HCT116 (cell line): Measurements from ENCODE around the gene AMZ1. TPM values are rescaled to one million over a fixed set of nuclear protein-coding genes. Genes with fewer than 3 reads are reported as not detected.
A peak's percentile ranks its signal among the peaks of the same experiment; 100 is the strongest.

ENCODE experiments used
- ATAC-seq: fragments of 200-7000 bp; cut with Tn5 transposase; 2 replicates; pipeline ENCODE4 v1.9.1; 2020; ENCODE audit warnings: mild to moderate bottlenecking, moderate library complexity
- BruUV-seq: library from RNA; stranded (reverse); fragments of 400-500 nt; replicated peaks from 2 replicates; lab custom pipeline; 2021; lab: Mats Ljungman, UMichigan
- CTCF ChIA-PET: fragments of 300-600 bp; sonication (Branson Sonifier 250); formaldehyde crosslinking; loops from one replicate; lab custom pipeline; 2021; ENCODE audit warnings: antibody characterized with exemption; lab: Charles Lee
- POLR2A ChIA-PET: fragments of 300-600, 350-600 bp; sonication (Branson Sonifier 250); formaldehyde crosslinking; loops from one replicate; lab custom pipeline; 2021; ENCODE audit warnings: antibody characterized with exemption; lab: Charles Lee
- RAD21 ChIA-PET, 2 experiments: fragments of 300-600 bp; sonication (Branson Sonifier 250); formaldehyde crosslinking; loops; one replicate each; lab custom pipeline; 2023; ENCODE audit warnings: low total read pairs in 2 of 2; ENCODE audit not compliant: uncharacterized antibody in 2 of 2, unreplicated experiment in 2 of 2, low non-redundant PET in 1 of 2; lab: Charles Lee
- DNase-seq: peaks from one replicate; pipeline ENCODE4 v3.0.0-alpha.2; 2010; ENCODE audit warnings: low read depth, low spot score
- H2AFZ ChIP-seq: fragments of 200-600 bp; shearing (Covaris generic), sonication (generic); 2 replicates; pipeline ENCODE4 v1.6.1; 2017; ENCODE audit warnings: low read depth, mixed run types, mixed read lengths, antibody characterized with exemption, low read length; ENCODE audit not compliant: poor library complexity, severe bottlenecking
- H3K27ac ChIP-seq: 2 replicates; pipeline ENCODE4 v1.5.1; 2012; ENCODE audit warnings: low read depth, low read length
- H3K27me3 ChIP-seq: fragments of 200-600 bp; sonication (generic); 2 replicates; pipeline ENCODE4 v1.6.1; 2016; ENCODE audit warnings: mixed run types, low read length, mixed read lengths; ENCODE audit not compliant: insufficient read depth
- H3K36me3 ChIP-seq, 2 experiments: fragments of 200-500 bp in 1 of 2; fragments of 200-600 bp in 1 of 2; sonication (Bioruptor generic) in 1 of 2; sonication (generic) in 1 of 2; 2 replicates each; pipeline versions ENCODE4 v1.5.1 to v1.6.1; 2014 to 2016; ENCODE audit warnings: low read length in 2 of 2, inconsistent platforms in 1 of 2, mixed read lengths in 1 of 2, mixed run types in 1 of 2; ENCODE audit not compliant: insufficient read depth in 2 of 2, control insufficient read depth in 1 of 2
- H3K4me1 ChIP-seq, 2 experiments: fragments of 200-600 bp in 1 of 2; sonication (generic) in 1 of 2; 2 replicates each; pipeline versions ENCODE4 v1.5.1 to v1.6.1; 2012 to 2017; ENCODE audit warnings: low read length in 2 of 2, inconsistent platforms in 1 of 2, mild to moderate bottlenecking in 1 of 2, mixed read lengths in 1 of 2, mixed run types in 1 of 2, moderate library complexity in 1 of 2; ENCODE audit not compliant: insufficient read depth in 2 of 2, control insufficient read depth in 1 of 2
- H3K4me2 ChIP-seq: fragments of 200-600 bp; sonication (generic); 2 replicates; pipeline ENCODE4 v1.6.1; 2017; ENCODE audit warnings: mixed run types, low read length, mixed read lengths
- H3K4me3 ChIP-seq, 2 experiments: fragments of 200-600 bp in 1 of 2; sonication (generic) in 1 of 2; replicated peaks in 1 of 2; 2 replicates each; pipeline ENCODE4 v1.5.1; 2011 to 2016; ENCODE audit warnings: low read length in 2 of 2, control low read depth in 1 of 2, low read depth in 1 of 2, mild to moderate bottlenecking in 1 of 2, mixed read lengths in 1 of 2, mixed run types in 1 of 2
- H3K79me2 ChIP-seq: fragments of 200-600 bp; sonication (generic); 2 replicates; pipeline ENCODE4 v1.6.1; 2017; ENCODE audit warnings: mild to moderate bottlenecking, mixed run types, low read length, moderate library complexity, mixed read lengths; ENCODE audit not compliant: insufficient read depth
- H3K9ac ChIP-seq: fragments of 200-600 bp; sonication (generic); 2 replicates; pipeline ENCODE4 v1.6.1; 2016; ENCODE audit warnings: low read length, mixed read lengths
- H3K9me2 ChIP-seq: fragments of 200-600 bp; sonication (generic), shearing (Covaris generic); 2 replicates; pipeline ENCODE4 v1.6.1; 2017; ENCODE audit warnings: mixed run types, mild to moderate bottlenecking, moderate library complexity; ENCODE audit not compliant: insufficient read depth
- H3K9me3 ChIP-seq, 2 experiments: fragments of 200-500 bp in 1 of 2; fragments of 200-600 bp in 1 of 2; sonication (Bioruptor generic) in 1 of 2; sonication (generic) in 1 of 2; 2 replicates each; pipeline ENCODE4 v1.6.1; 2014 to 2017; ENCODE audit warnings: low read length in 2 of 2, mixed read lengths in 2 of 2, inconsistent platforms in 1 of 2, low read depth in 1 of 2, mild to moderate bottlenecking in 1 of 2, mixed run types in 1 of 2, moderate library complexity in 1 of 2; ENCODE audit not compliant: control insufficient read depth in 1 of 2, insufficient read depth in 1 of 2
- H4K20me1 ChIP-seq: fragments of 200-600 bp; sonication (generic), shearing (Covaris generic); 2 replicates; pipeline ENCODE4 v1.6.1; 2017; ENCODE audit warnings: mixed run types, mild to moderate bottlenecking, moderate library complexity; ENCODE audit not compliant: insufficient read depth
- CBX3 ChIP-seq: IDR thresholded peaks from 2 replicates; pipeline ENCODE4 v1.6.1; 2012; ENCODE audit warnings: low read depth
- EGR1 ChIP-seq: IDR thresholded peaks from 2 replicates; pipeline ENCODE4 v1.6.1; 2012; ENCODE audit warnings: low read depth
- ELF1 ChIP-seq: IDR thresholded peaks from 2 replicates; pipeline ENCODE4 v1.6.1; 2012; ENCODE audit warnings: low read depth, borderline replicate concordance
- EZH2 ChIP-seq: fragments of 200-600 bp; sonication (generic); IDR thresholded peaks from 2 replicates; pipeline ENCODE4 v1.6.1; 2017; ENCODE audit warnings: antibody characterized with exemption, mixed run types
- FOSL1 ChIP-seq: IDR thresholded peaks from 2 replicates; pipeline ENCODE4 v1.6.1; 2012; ENCODE audit warnings: low read depth
- JUND ChIP-seq: IDR thresholded peaks from 2 replicates; pipeline ENCODE4 v1.6.1; 2012
- POLR2AphosphoS5 ChIP-seq: IDR thresholded peaks from 2 replicates; pipeline ENCODE4 v1.6.1; 2011; ENCODE audit warnings: mild to moderate bottlenecking, low read depth, low read length, moderate library complexity
- ZNF274 ChIP-seq: fragments of 200-500 bp; sonication (Bioruptor generic); IDR thresholded peaks from 2 replicates; pipeline ENCODE4 v1.6.1; 2014; ENCODE audit warnings: mild to moderate bottlenecking, low read depth, low read length, inconsistent platforms
- intact Hi-C: fragments of 100-400 bp; cut with micrococcal nuclease; formaldehyde crosslinking; loops from 2 replicates; pipeline ENCODE4 v1.10.0; 2022
- total RNA-seq: library from RNA; stranded (reverse); gene quantifications from one replicate; pipeline ENCODE4 v1.2.1, GENCODE V29; 2021; ENCODE audit not compliant: unreplicated experiment

Gene AMZ1
- total RNA-seq, 1 experiment from 2014 or later: not detected

DNA sequence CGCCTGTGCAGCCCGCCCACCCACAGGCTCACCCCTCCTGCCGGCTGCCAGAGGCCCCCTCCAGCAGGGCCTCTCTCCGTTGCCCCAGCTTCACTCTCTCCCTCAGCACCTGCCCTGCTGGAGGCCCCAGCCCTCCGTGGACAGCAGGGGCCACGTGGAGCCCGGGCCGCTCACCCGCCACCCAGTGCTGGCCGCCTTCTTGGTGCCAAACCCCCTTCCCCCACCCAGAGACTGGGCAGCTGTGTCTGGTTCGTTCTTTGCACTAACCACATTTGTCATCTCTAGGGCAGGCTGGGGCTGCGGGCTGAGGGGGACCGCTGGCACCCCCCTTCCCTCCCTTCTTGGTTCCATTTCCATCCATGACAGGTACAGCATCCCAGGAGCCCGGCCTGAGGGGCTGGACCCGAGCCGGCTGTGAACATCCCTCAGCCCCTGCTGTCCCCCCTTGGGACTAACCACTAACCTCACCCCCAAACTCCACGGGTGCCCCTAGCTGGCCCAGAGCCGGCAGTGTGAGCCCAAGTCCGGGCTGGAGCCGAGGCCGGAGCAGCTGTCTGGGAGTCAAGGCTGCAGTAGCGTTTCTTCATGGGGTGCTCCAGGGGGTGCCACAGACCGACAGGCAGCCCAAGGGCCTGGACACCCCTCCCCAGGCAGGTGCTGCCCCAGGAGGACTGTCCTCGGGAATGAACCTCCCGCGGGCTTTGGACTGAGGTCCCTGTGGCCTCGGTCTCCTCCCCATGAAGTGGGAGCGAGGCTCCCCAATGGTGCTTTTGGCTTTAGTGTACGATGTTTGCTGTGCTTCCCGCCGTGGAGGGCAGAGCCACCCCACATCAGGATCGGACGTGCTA lies 25.5 kb upstream of the AMZ1 start:
- TF ChIP-seq CBX3 (no peak), ELF1 (no peak), EGR1 (no peak), ZNF274 (no peak), EZH2 (no peak), FOSL1 (no peak)
- ChIA-PET POLR2A (no interaction called here), CTCF (no interaction called here), RAD21 (no interaction called here)
- Histone ChIP-seq H4K20me1 (no peaks in the 10 kb centered on the region), H3K36me3 (no peaks in the 10 kb centered on the region), H3K9me3 (no peaks in the 10 kb centered on the region), H3K4me3 (no peak overlapping the region), H3K27ac (no peak overlapping the region), H3K9ac (no peak overlapping the region), H3K27me3 (no peaks in the 10 kb centered on the region), H3K9me2 (no peaks in the 10 kb centered on the region), H3K4me1 (0 out of 4 replicates have a peak, but pooled peaks cover 0 to 4% of the 10 kb centered on the region in 2 experiments), H2AFZ (no peak overlapping the region), H3K4me2 (no peak overlapping the region), H3K79me2 (no peaks in the 10 kb centered on the region)
- no peak for DNase-seq
- BruUV-seq: no TSS peak
- intact Hi-C loops: no loop called here
- no peak for ATAC-seq

DNA sequence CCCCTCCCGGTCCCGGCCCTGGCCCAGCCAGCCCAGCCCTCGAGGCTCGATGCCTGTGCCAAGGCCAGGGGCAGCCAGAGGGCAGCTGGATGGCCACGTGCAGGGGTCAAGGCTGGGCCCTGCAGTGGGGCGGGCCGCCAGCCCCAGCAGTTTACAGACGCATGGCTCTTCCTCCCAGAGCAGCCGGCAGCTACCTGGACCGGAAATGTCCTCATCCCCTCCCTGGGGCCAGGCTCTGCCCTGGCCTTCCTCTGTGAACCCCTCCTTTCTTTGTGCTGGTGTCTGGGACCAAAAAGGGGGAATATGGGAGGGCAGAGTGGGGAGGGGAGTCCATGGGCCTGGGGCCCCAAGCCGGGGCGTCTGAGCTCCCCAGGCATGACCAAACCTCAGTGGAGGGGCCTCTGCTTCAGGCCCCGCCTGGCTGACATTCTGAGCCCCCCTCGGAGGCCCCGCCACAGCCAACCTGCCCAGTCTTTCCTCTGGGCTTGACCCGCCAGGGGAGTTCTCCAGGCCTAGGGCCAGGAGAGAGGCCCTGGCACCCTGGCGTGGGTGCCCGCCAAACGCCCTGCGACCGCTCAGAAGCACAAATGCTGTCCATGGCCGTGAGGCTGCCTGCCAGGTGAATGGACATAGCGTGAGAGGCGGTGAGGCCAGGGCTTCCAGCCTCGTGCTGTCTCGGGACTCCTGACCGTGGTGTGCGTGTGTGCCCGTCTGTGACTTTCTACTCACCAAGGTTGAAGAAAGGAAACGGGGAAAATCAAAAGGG lies 24.7 kb upstream of the AMZ1 start:
- H3K9me2 ChIP-seq: no peaks in the 10 kb centered on the region
- no peak overlapping the region for H2AFZ ChIP-seq
- BruUV-seq: no TSS peak
- ChIA-PET POLR2A (no interaction called here), RAD21 (no interaction called here), CTCF (no interaction called here)
- no peaks in the 10 kb centered on the region for H3K9me3 ChIP-seq
- no peak overlapping the region for H3K4me3 ChIP-seq
- H3K4me2 ChIP-seq: no peak overlapping the region
- DNase-seq: no peak
- no peaks in the 10 kb centered on the region for H3K27me3 ChIP-seq
- no peak for TF ChIP-seq JUND
- peak; percentile 23; the same call in 1 of the 2 replicates for TF ChIP-seq POLR2AphosphoS5
- no peak overlapping the region for H3K9ac ChIP-seq
- H3K4me1 ChIP-seq: 0 out of 4 replicates have a peak, but pooled peaks cover 0 to 4% of the 10 kb centered on the region in 2 experiments
- H3K27ac ChIP-seq: no peak overlapping the region
- no peaks in the 10 kb centered on the region for H3K36me3 ChIP-seq
- intact Hi-C loops: no loop called here
- no peak for ATAC-seq
- H3K79me2 ChIP-seq: no peaks in the 10 kb centered on the region
- no peaks in the 10 kb centered on the region for H4K20me1 ChIP-seq
